Mesothelial cell of epicardium (in vitro differentiated cells): ENCODE measurements around the gene NGEF. TPM values are rescaled to one million over a fixed set of nuclear protein-coding genes. Genes with fewer than 3 reads are reported as not detected.

Experiments
- DNase-seq, 2 experiments: peaks; one replicate each; pipeline ENCODE4 v3.0.0; 2021; ENCODE audit warnings: low spot score in 2 of 2; ENCODE audit not compliant: unreplicated experiment in 2 of 2
- H3K27ac Mint-ChIP-seq: 2 replicates; pipeline ENCODE4 v1.8.0; 2021; ENCODE audit warnings: mixed read lengths
- H3K27me3 Mint-ChIP-seq: 2 replicates; pipeline ENCODE4 v1.8.0; 2021; ENCODE audit warnings: low read depth, mixed read lengths
- H3K36me3 Mint-ChIP-seq: 2 replicates; pipeline ENCODE4 v1.8.0; 2021; ENCODE audit warnings: mixed read lengths
- H3K4me1 Mint-ChIP-seq: 2 replicates; pipeline ENCODE4 v1.8.0; 2021; ENCODE audit warnings: mixed read lengths
- H3K4me3 Mint-ChIP-seq: 2 replicates; pipeline ENCODE4 v1.8.0; 2021; ENCODE audit warnings: mild to moderate bottlenecking, moderate library complexity, mixed read lengths
- H3K9me3 Mint-ChIP-seq: 2 replicates; pipeline ENCODE4 v1.8.0; 2021; ENCODE audit warnings: mixed read lengths
- CTCF ChIP-seq: fragments of 200-600 bp; sonication (generic); IDR thresholded peaks from one replicate; pipeline ENCODE4 v1.5.0; 2021; ENCODE audit warnings: antibody characterized with exemption; ENCODE audit not compliant: unreplicated experiment
- total RNA-seq: library from RNA; stranded (reverse); gene quantifications from 3 replicates; pipeline ENCODE4 v1.2.1, GENCODE V29; 2021

The NGEF gene
- total RNA-seq, 1 donor from 2014 or later, result 0.51 TPM

GRCh38 chr2:233010569-233011267, 2.3 kb downstream of the NGEF start:
- H3K36me3 Mint-ChIP-seq, result no peaks in the 10 kb centered on the region
- no peak for TF ChIP-seq CTCF
- H3K9me3 Mint-ChIP-seq, result no peaks in the 10 kb centered on the region
- H3K4me3 Mint-ChIP-seq, result no peak overlapping the region
- DNase-seq, result no peak
- peaks cover 1% of the 10 kb centered on the region for H3K27me3 Mint-ChIP-seq
- H3K4me1 Mint-ChIP-seq, result peaks cover 9% of the 10 kb centered on the region
- H3K27ac Mint-ChIP-seq, result no peak overlapping the region

GRCh38 chr2:233009661-233010060, 3.4 kb downstream of the NGEF start:
- no peak for DNase-seq
- no peaks in the 10 kb centered on the region for H3K36me3 Mint-ChIP-seq
- H3K27ac Mint-ChIP-seq, result no peak overlapping the region
- no peaks in the 10 kb centered on the region for H3K9me3 Mint-ChIP-seq
- H3K4me3 Mint-ChIP-seq, result no peak overlapping the region
- peaks cover 9% of the 10 kb centered on the region for H3K4me1 Mint-ChIP-seq
- peaks cover 1% of the 10 kb centered on the region for H3K27me3 Mint-ChIP-seq
- no peak for TF ChIP-seq CTCF

- H3K27ac Mint-ChIP-seq, result no peak overlapping the region
- no peaks in the 10 kb centered on the region for H3K36me3 Mint-ChIP-seq
- TF ChIP-seq CTCF, result no peak
- no peak for DNase-seq
- no peak overlapping the region for H3K4me3 Mint-ChIP-seq
- peaks cover 9% of the 10 kb centered on the region for H3K4me1 Mint-ChIP-seq
- no peaks in the 10 kb centered on the region for H3K9me3 Mint-ChIP-seq
- peaks cover 4% of the 10 kb centered on the region for H3K27me3 Mint-ChIP-seq
Measured at GRCh38 chr2:233007739-233008138, 5.3 kb downstream of the NGEF start.

GRCh38 chr2:233007270-233007669, 5.8 kb downstream of the NGEF start:
- TF ChIP-seq CTCF, result no peak
- H3K9me3 Mint-ChIP-seq, result no peaks in the 10 kb centered on the region
- no peak overlapping the region for H3K27ac Mint-ChIP-seq
- H3K4me1 Mint-ChIP-seq, result peaks cover 5% of the 10 kb centered on the region
- H3K27me3 Mint-ChIP-seq, result peaks cover 4% of the 10 kb centered on the region
- DNase-seq, result no peak
- no peaks in the 10 kb centered on the region for H3K36me3 Mint-ChIP-seq
- no peak overlapping the region for H3K4me3 Mint-ChIP-seq

GRCh38 chr2:233006648-233007047, 6.4 kb downstream of the NGEF start:
- Mint-ChIP-seq H3K36me3 (no peaks in the 10 kb centered on the region), H3K4me1 (peaks cover under 1% of the 10 kb centered on the region), H3K9me3 (no peaks in the 10 kb centered on the region), H3K27me3 (peaks cover 4% of the 10 kb centered on the region), H3K4me3 (no peak overlapping the region), H3K27ac (no peak overlapping the region)
- DNase-seq, result no peak
- TF ChIP-seq CTCF, result no peak

- H3K27ac Mint-ChIP-seq, result no peak overlapping the region
- no peaks in the 10 kb centered on the region for H3K36me3 Mint-ChIP-seq
- TF ChIP-seq CTCF, result no peak
- DNase-seq, result peak in 1 of 2 experiments; percentile 32
- no peaks in the 10 kb centered on the region for H3K9me3 Mint-ChIP-seq
- H3K4me1 Mint-ChIP-seq, result no peaks in the 10 kb centered on the region
- no peak overlapping the region for H3K4me3 Mint-ChIP-seq
- H3K27me3 Mint-ChIP-seq, result peaks cover 4% of the 10 kb centered on the region
Measured at GRCh38 chr2:233005096-233005495, 8.0 kb downstream of the NGEF start.
